Measurements from ENCODE around the gene POU2F1. TPM values are rescaled to one million over a fixed set of nuclear protein-coding genes. Genes with fewer than 3 reads are reported as not detected.

Gene POU2F1
- total RNA-seq, 1 experiment from 2014 or later = 21.5 TPM

- Histone ChIP-seq H3K36me3 (replicated peaks; ENCODE audit: control insufficient read depth, insufficient read depth, low read length) (peaks cover 2% of the 10 kb centered on the region), H3K4me3 (ENCODE audit: insufficient read depth, low read depth, low read length) (no peak overlapping the region), H3K27me3 (ENCODE audit: control insufficient read depth, insufficient read depth, low read length) (no peaks in the 10 kb centered on the region)
- no peak for DNase-seq
Measured at GRCh38 chr1:167392200-167392696, 171.6 kb downstream of the POU2F1 start.

GRCh38 chr1:167400359-167400953, 179.8 kb downstream of the POU2F1 start:
- Histone ChIP-seq H3K27me3 (ENCODE audit: control insufficient read depth, insufficient read depth, low read length) (no peaks in the 10 kb centered on the region), H3K4me3 (ENCODE audit: insufficient read depth, low read depth, low read length) (no peak overlapping the region), H3K36me3 (replicated peaks; ENCODE audit: control insufficient read depth, insufficient read depth, low read length) (peaks cover 9% of the 10 kb centered on the region)
- DNase-seq = no peak

GRCh38 chr1:167401260-167401873, 180.7 kb downstream of the POU2F1 start:
- Histone ChIP-seq H3K36me3 (replicated peaks; ENCODE audit: control insufficient read depth, insufficient read depth, low read length) (peaks cover 9% of the 10 kb centered on the region), H3K4me3 (ENCODE audit: insufficient read depth, low read depth, low read length) (no peak overlapping the region), H3K27me3 (ENCODE audit: control insufficient read depth, insufficient read depth, low read length) (no peaks in the 10 kb centered on the region)
- DNase-seq = peak; percentile 52

DNA sequence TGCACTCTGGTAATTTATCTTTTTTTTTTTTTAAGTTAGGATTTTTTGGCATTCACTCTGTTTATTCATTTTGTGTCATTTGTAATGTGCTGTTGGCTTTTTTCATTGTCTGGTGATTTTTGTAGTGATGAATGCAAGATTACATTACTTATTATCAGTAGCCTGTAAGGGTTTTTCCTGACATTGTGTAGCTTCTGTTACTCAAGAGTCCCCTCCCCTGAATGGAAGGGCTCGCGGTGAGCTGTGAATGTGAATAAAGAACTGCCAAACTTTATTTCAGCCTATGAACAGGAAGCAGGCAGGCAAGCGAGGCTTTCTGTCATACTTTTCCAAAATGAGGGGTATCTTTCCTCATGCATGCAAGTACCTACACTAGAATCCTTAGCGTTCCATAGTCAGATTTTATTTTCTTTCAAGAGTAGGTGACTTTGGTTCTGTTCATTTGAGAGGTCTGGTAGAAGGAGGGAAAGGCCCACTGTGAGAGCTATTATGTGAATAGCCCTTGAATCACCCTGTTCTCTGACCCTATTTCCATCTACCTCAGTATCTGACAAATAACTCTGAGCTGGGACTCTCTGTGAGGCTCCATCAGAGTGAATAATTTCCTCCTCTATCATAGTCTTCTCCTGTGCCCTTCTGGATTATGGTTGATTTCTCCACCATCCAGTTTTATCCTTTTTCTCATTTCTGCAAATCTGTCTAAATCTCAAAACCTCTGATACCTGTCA, 183.6 kb downstream of the POU2F1 start:
- no peak for DNase-seq
- H3K4me3 ChIP-seq (ENCODE audit: insufficient read depth, low read depth, low read length) = no peak overlapping the region
- peaks cover 3% of the 10 kb centered on the region for H3K36me3 ChIP-seq (replicated peaks; ENCODE audit: control insufficient read depth, insufficient read depth, low read length)
- no peaks in the 10 kb centered on the region for H3K27me3 ChIP-seq (ENCODE audit: control insufficient read depth, insufficient read depth, low read length)

GRCh38 chr1:167404908-167405307, 184.2 kb downstream of the POU2F1 start:
- Histone ChIP-seq H3K27me3 (ENCODE audit: control insufficient read depth, insufficient read depth, low read length) (no peaks in the 10 kb centered on the region), H3K4me3 (ENCODE audit: insufficient read depth, low read depth, low read length) (no peak overlapping the region), H3K36me3 (replicated peaks; ENCODE audit: control insufficient read depth, insufficient read depth, low read length) (peaks cover 3% of the 10 kb centered on the region)
- no peak for DNase-seq

- Histone ChIP-seq H3K4me3 (ENCODE audit: insufficient read depth, low read depth, low read length) (no peak overlapping the region), H3K36me3 (replicated peaks; ENCODE audit: control insufficient read depth, insufficient read depth, low read length) (peaks cover 11% of the 10 kb centered on the region), H3K27me3 (ENCODE audit: control insufficient read depth, insufficient read depth, low read length) (no peaks in the 10 kb centered on the region)
- DNase-seq = no peak
Measured at GRCh38 chr1:167408355-167408754, 187.7 kb downstream of the POU2F1 start.

DNA sequence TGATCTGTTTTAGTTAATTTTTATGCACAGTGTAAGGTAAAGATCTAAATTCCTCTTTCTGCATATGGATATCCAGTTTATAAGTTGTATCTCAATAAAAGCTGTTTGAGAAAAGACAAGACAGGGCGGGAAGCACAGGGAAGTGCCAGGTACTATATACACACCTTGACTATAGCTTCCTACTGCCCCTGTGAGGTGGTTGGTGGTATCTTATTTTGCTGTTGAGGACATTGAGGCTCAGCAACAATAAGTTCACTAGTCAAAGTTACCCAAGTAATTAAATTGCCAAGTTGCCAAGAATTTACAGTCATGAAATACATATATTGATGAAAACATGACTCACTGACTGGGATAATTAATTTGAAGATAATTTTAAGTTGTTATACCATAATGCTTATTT, 188.5 kb downstream of the POU2F1 start:
- DNase-seq = no peak
- no peak overlapping the region for H3K4me3 ChIP-seq (ENCODE audit: insufficient read depth, low read depth, low read length)
- H3K27me3 ChIP-seq (ENCODE audit: control insufficient read depth, insufficient read depth, low read length) = no peaks in the 10 kb centered on the region
- H3K36me3 ChIP-seq (replicated peaks; ENCODE audit: control insufficient read depth, insufficient read depth, low read length) = peaks cover 11% of the 10 kb centered on the region

DNA sequence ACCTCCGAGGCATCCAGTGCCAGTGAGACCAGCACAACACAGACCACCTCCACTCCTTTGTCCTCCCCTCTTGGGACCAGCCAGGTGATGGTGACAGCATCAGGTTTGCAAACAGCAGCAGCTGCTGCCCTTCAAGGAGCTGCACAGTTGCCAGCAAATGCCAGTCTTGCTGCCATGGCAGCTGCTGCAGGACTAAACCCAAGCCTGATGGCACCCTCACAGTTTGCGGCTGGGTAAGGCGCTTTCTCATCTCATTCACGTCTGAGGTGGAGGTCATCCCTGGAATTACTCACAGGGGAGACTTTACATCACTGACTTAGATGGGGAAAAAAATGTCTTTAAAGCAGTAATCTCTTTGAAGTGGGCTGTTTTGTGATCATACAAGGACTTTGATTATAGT, 191.4 kb downstream of the POU2F1 start:
- H3K27me3 ChIP-seq (ENCODE audit: control insufficient read depth, insufficient read depth, low read length) = no peaks in the 10 kb centered on the region
- H3K4me3 ChIP-seq (ENCODE audit: insufficient read depth, low read depth, low read length) = no peak overlapping the region
- no peak for DNase-seq
- peaks cover 14% of the 10 kb centered on the region for H3K36me3 ChIP-seq (replicated peaks; ENCODE audit: control insufficient read depth, insufficient read depth, low read length)

DNA sequence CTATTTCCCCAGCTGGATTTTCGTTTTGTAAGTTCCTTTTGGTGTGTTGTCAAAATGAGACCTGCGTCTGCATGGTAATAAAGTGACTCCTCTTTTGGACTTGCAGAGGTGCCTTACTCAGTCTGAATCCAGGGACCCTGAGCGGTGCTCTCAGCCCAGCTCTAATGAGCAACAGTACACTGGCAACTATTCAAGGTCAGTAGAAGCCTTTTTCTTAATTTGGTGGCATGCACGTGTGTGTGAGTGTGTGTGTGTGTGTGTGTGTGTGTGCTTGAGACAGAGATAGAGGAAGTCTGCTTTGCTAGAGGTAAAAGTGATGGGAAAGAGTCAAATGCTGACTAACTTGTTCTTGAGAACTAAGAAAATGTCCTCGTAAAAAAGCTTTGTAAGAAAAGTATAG, 192.2 kb downstream of the POU2F1 start:
- peaks cover 14% of the 10 kb centered on the region for H3K36me3 ChIP-seq (replicated peaks; ENCODE audit: control insufficient read depth, insufficient read depth, low read length)
- no peak for DNase-seq
- no peaks in the 10 kb centered on the region for H3K27me3 ChIP-seq (ENCODE audit: control insufficient read depth, insufficient read depth, low read length)
- no peak overlapping the region for H3K4me3 ChIP-seq (ENCODE audit: insufficient read depth, low read depth, low read length)

DNA sequence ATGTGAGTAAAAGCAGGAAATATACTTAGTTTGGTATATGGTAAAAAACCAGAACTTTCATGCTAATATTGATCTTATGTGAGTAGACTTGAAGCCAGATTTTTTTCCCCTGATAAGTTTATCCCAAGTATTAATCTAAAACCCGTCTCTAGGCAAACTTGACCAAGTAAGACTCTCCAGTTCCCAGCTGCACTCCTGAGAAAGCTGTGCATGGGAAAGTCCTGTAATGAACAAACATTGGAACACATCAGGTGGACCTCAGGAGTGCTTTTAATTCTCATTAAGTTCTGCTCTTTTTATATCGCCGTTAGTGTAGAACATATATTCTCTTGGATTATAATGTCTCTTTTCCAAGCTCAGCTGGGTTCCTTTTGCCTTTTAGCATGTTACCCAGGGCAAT, 192.6 kb downstream of the POU2F1 start:
- H3K4me3 ChIP-seq (ENCODE audit: insufficient read depth, low read depth, low read length) = no peak overlapping the region
- DNase-seq = no peak
- no peaks in the 10 kb centered on the region for H3K27me3 ChIP-seq (ENCODE audit: control insufficient read depth, insufficient read depth, low read length)
- peaks cover 14% of the 10 kb centered on the region for H3K36me3 ChIP-seq (replicated peaks; ENCODE audit: control insufficient read depth, insufficient read depth, low read length)

GRCh38 chr1:167416506-167416905, 195.8 kb downstream of the POU2F1 start:
- Histone ChIP-seq H3K27me3 (ENCODE audit: control insufficient read depth, insufficient read depth, low read length) (no peaks in the 10 kb centered on the region), H3K4me3 (ENCODE audit: insufficient read depth, low read depth, low read length) (no peak overlapping the region), H3K36me3 (replicated peaks; ENCODE audit: control insufficient read depth, insufficient read depth, low read length) (peaks cover 14% of the 10 kb centered on the region)
- no peak for DNase-seq

- no peaks in the 10 kb centered on the region for H3K27me3 ChIP-seq (ENCODE audit: control insufficient read depth, insufficient read depth, low read length)
- no peak overlapping the region for H3K4me3 ChIP-seq (ENCODE audit: insufficient read depth, low read depth, low read length)
- H3K36me3 ChIP-seq (replicated peaks; ENCODE audit: control insufficient read depth, insufficient read depth, low read length) = peaks cover 3% of the 10 kb centered on the region
- DNase-seq = no peak
Measured at GRCh38 chr1:167418391-167418790, 197.7 kb downstream of the POU2F1 start.

DNA sequence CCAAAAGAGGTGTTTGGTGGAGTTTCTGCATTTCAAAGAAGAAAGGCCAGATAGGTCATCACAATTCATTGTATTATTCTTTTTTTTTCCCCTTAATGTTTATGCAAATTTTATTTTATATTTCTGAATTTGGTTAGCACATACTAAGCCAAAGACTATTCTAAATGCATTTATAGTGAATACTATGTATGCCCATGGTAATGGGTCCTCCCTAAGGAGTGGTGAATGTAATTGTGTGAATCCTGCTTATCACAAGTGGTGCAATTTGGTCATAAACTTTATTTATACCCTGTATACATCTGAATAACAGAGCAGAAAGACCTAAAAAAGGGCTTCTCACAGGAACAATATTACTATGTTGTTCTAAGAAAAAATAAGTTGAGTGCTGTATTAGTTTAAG, 198.6 kb downstream of the POU2F1 start:
- DNase-seq = no peak
- Histone ChIP-seq H3K4me3 (ENCODE audit: insufficient read depth, low read depth, low read length) (no peak overlapping the region), H3K27me3 (ENCODE audit: control insufficient read depth, insufficient read depth, low read length) (no peaks in the 10 kb centered on the region), H3K36me3 (replicated peaks; ENCODE audit: control insufficient read depth, insufficient read depth, low read length) (peaks cover 3% of the 10 kb centered on the region)

- Histone ChIP-seq H3K36me3 (replicated peaks; ENCODE audit: control insufficient read depth, insufficient read depth, low read length) (peaks cover under 1% of the 10 kb centered on the region; the same call in 1 of the 2 replicates), H3K27me3 (ENCODE audit: control insufficient read depth, insufficient read depth, low read length) (no peaks in the 10 kb centered on the region), H3K4me3 (ENCODE audit: insufficient read depth, low read depth, low read length) (no peak overlapping the region)
- no peak for DNase-seq
Measured at GRCh38 chr1:167420510-167420909, 199.8 kb downstream of the POU2F1 start.

Measured in H7 (cell line).